ENCODE measurements around the gene ABCA8. TPM values are rescaled to one million over a fixed set of nuclear protein-coding genes. Genes with fewer than 3 reads are reported as not detected.
"Not testable (repeated sequence)": the region's sequence is repeated elsewhere in the genome, so short reads cannot be mapped to it uniquely, and the experiment has no call there.

The ABCA8 gene
- total and polyA plus RNA-seq, 4 donors, result 2.7 to 187 (median 7.8) TPM

- H3K4me3 ChIP-seq, result no peak overlapping the region
- peaks cover 0 to 5% (median 2%) of the 10 kb centered on the region in 4 donors for H3K36me3 ChIP-seq (ENCODE audit: control insufficient read depth in 4 of 4, insufficient read depth in 4 of 4, low read length in 4 of 4)
- DNase-seq (no peak), ATAC-seq (ENCODE audit: insufficient read depth, low FRiP score) (no peak)
- peaks cover 0 to 2% (median 0%) of the 10 kb centered on the region in 4 donors for H3K9me3 ChIP-seq (ENCODE audit: control insufficient read depth in 4 of 4, insufficient read depth in 3 of 4, low read length in 3 of 4)
- no peak overlapping the region for H3K27ac ChIP-seq (ENCODE audit: low read depth in 1 of 2, low read length in 1 of 2)
- no peak overlapping the region for H3K9ac ChIP-seq (ENCODE audit: insufficient read depth in 1 of 2, low read length in 2 of 2)
- no peaks in the 10 kb centered on the region for H3K27me3 ChIP-seq (ENCODE audit: control insufficient read depth in 3 of 3, insufficient read depth in 3 of 3, low read length in 2 of 3)
- 49 to 57% methylated on average over 6 of the region's 6 CpGs for WGBS, 2 donors
- no peak for TF ChIP-seq CTCF (IDR thresholded peaks at IDR 0.05; ENCODE audit: control extremely low read depth, extremely low read depth)
- H3K4me1 ChIP-seq (ENCODE audit: control insufficient read depth in 5 of 5, insufficient read depth in 5 of 5, low read length in 5 of 5), result no peaks in the 10 kb centered on the region
Observed at GRCh38 chr17:68944435-68945035, 10.7 kb downstream of the ABCA8 start.

GRCh38 chr17:68943812-68944182 lies 11.4 kb downstream of the ABCA8 start:
- not testable (repeated sequence) for DNase-seq; ATAC-seq (ENCODE audit: insufficient read depth, low FRiP score); H3K27ac ChIP-seq (ENCODE audit: low read depth in 1 of 2, low read length in 1 of 2); H3K9ac ChIP-seq (ENCODE audit: insufficient read depth in 1 of 2, low read length in 2 of 2); H3K4me1 ChIP-seq (ENCODE audit: control insufficient read depth in 5 of 5, insufficient read depth in 5 of 5, low read length in 5 of 5); H3K4me3 ChIP-seq; H3K27me3 ChIP-seq (ENCODE audit: control insufficient read depth in 3 of 3, insufficient read depth in 3 of 3, low read length in 2 of 3); H3K9me3 ChIP-seq (ENCODE audit: control insufficient read depth in 4 of 4, insufficient read depth in 3 of 4, low read length in 3 of 4); H3K36me3 ChIP-seq (ENCODE audit: control insufficient read depth in 4 of 4, insufficient read depth in 4 of 4, low read length in 4 of 4)
- 89 to 98% methylated on average over 2 of the region's 2 CpGs for WGBS, 2 donors

- Histone ChIP-seq H3K36me3 (ENCODE audit: control insufficient read depth in 4 of 4, insufficient read depth in 4 of 4, low read length in 4 of 4) (peaks cover 0 to 5% (median 2%) of the 10 kb centered on the region in 4 donors), H3K27me3 (ENCODE audit: control insufficient read depth in 3 of 3, insufficient read depth in 3 of 3, low read length in 2 of 3) (no peaks in the 10 kb centered on the region), H3K9ac (ENCODE audit: insufficient read depth in 1 of 2, low read length in 2 of 2) (no peak overlapping the region), H3K4me1 (ENCODE audit: control insufficient read depth in 5 of 5, insufficient read depth in 5 of 5, low read length in 5 of 5) (no peaks in the 10 kb centered on the region), H3K9me3 (ENCODE audit: control insufficient read depth in 4 of 4, insufficient read depth in 3 of 4, low read length in 3 of 4) (peaks cover 0 to 2% (median 0%) of the 10 kb centered on the region in 4 donors), H3K27ac (ENCODE audit: low read depth in 1 of 2, low read length in 1 of 2) (no peak overlapping the region), H3K4me3 (no peak overlapping the region)
- no peak for ATAC-seq (ENCODE audit: insufficient read depth, low FRiP score)
- no peak for DNase-seq
- TF ChIP-seq CTCF (IDR thresholded peaks at IDR 0.05; ENCODE audit: control extremely low read depth, extremely low read depth), result no peak
- 68 to 90% methylated on average over 4 of the region's 4 CpGs for WGBS, 2 donors
Observed at GRCh38 chr17:68943123-68943811, 11.9 kb downstream of the ABCA8 start.

GRCh38 chr17:68942389-68942788 lies 12.8 kb downstream of the ABCA8 start:
- Histone ChIP-seq H3K36me3 (ENCODE audit: control insufficient read depth in 4 of 4, insufficient read depth in 4 of 4, low read length in 4 of 4) (peaks cover 0 to 6% (median 2%) of the 10 kb centered on the region in 4 donors), H3K9ac (ENCODE audit: insufficient read depth in 1 of 2, low read length in 2 of 2) (no peak overlapping the region), H3K9me3 (ENCODE audit: control insufficient read depth in 4 of 4, insufficient read depth in 3 of 4, low read length in 3 of 4) (no peaks in the 10 kb centered on the region), H3K27ac (ENCODE audit: low read depth in 1 of 2, low read length in 1 of 2) (no peak overlapping the region), H3K27me3 (ENCODE audit: control insufficient read depth in 3 of 3, insufficient read depth in 3 of 3, low read length in 2 of 3) (no peaks in the 10 kb centered on the region), H3K4me1 (ENCODE audit: control insufficient read depth in 5 of 5, insufficient read depth in 5 of 5, low read length in 5 of 5) (no peaks in the 10 kb centered on the region), H3K4me3 (no peak overlapping the region)
- WGBS, 2 donors, result 68 to 79% methylated on average over 3 of the region's 3 CpGs
- ATAC-seq (ENCODE audit: insufficient read depth, low FRiP score), result no peak
- no peak for TF ChIP-seq CTCF (IDR thresholded peaks at IDR 0.05; ENCODE audit: control extremely low read depth, extremely low read depth)
- DNase-seq, result no peak
